Non-pigmented ciliary epithelial cell (primary cell): ENCODE results near the gene HECTD2.
A peak's percentile ranks its signal among the peaks of the same experiment; 100 is the strongest.
"Not testable (repeated sequence)": the region's sequence is repeated elsewhere in the genome, so short reads cannot be mapped to it uniquely, and the experiment has no call there.

Experiments used
- DNase-seq: peaks from one replicate; pipeline ENCODE4 v3.0.0-alpha.2; 2010; ENCODE audit warnings: low read depth

Gene HECTD2

GRCh38 chr10:91412354-91413087 lies 2.4 kb downstream of the HECTD2 start:
- DNase-seq, result no peak

GRCh38 chr10:91415816-91416215 lies 5.7 kb downstream of the HECTD2 start:
- no peak for DNase-seq

GRCh38 chr10:91416339-91416855 lies 6.3 kb downstream of the HECTD2 start:
- no peak for DNase-seq

GRCh38 chr10:91418416-91418815 lies 8.3 kb downstream of the HECTD2 start:
- no peak for DNase-seq

- DNase-seq, result no peak
Observed at GRCh38 chr10:91420868-91421267, 10.7 kb downstream of the HECTD2 start.

GRCh38 chr10:91422915-91423314 lies 12.8 kb downstream of the HECTD2 start:
- no peak for DNase-seq

GRCh38 chr10:91424016-91424415 lies 13.9 kb downstream of the HECTD2 start:
- DNase-seq, result no peak

GRCh38 chr10:91432175-91432574 lies 22.0 kb downstream of the HECTD2 start:
- DNase-seq, result no peak

GRCh38 chr10:91433620-91434019 lies 23.5 kb downstream of the HECTD2 start:
- no peak for DNase-seq

GRCh38 chr10:91434041-91434440 lies 23.9 kb downstream of the HECTD2 start:
- DNase-seq, result no peak

- DNase-seq, result no peak
Observed at GRCh38 chr10:91435241-91435640, 25.1 kb downstream of the HECTD2 start.

GRCh38 chr10:91438228-91438627 lies 28.1 kb downstream of the HECTD2 start:
- not testable (repeated sequence) for DNase-seq

- no peak for DNase-seq
Observed at GRCh38 chr10:91444211-91445182, 34.4 kb downstream of the HECTD2 start.

GRCh38 chr10:91452063-91452462 lies 41.9 kb downstream of the HECTD2 start:
- no peak for DNase-seq

GRCh38 chr10:91453535-91453934 lies 43.4 kb downstream of the HECTD2 start:
- DNase-seq, result no peak

- not testable (repeated sequence) for DNase-seq
Observed at GRCh38 chr10:91455135-91455534, 45.0 kb downstream of the HECTD2 start.

GRCh38 chr10:91460681-91461080 lies 50.5 kb downstream of the HECTD2 start:
- DNase-seq, result no peak

- peak; percentile 23 for DNase-seq
Observed at GRCh38 chr10:91462423-91462822, 52.3 kb downstream of the HECTD2 start.

- DNase-seq, result no peak
Observed at GRCh38 chr10:91464500-91464899, 54.4 kb downstream of the HECTD2 start.

- no peak for DNase-seq
Observed at GRCh38 chr10:91465261-91465660, 55.1 kb downstream of the HECTD2 start.

GRCh38 chr10:91467114-91467513 lies 57.0 kb downstream of the HECTD2 start:
- DNase-seq, result no peak

- DNase-seq, result no peak
Observed at GRCh38 chr10:91471602-91472001, 61.5 kb downstream of the HECTD2 start.

- DNase-seq, result no peak
Observed at GRCh38 chr10:91472911-91473310, 62.8 kb downstream of the HECTD2 start.
